GM10248 (cell line): ENCODE data around the gene RHOBTB1.

ENCODE experiments used
- CTCF ChIA-PET: fragments of 300-600 bp; sonication (Branson Sonifier 250); formaldehyde crosslinking; extraction: SDS; loops from one replicate; lab custom pipeline; 2021; ENCODE audit warnings: antibody characterized with exemption; lab: Yijun Ruan, JAX
- POLR2A ChIA-PET: fragments of 350-650 bp; sonication (Branson Sonifier 250); formaldehyde crosslinking; extraction: SDS; loops from one replicate; lab custom pipeline; 2020; ENCODE audit warnings: antibody characterized with exemption; lab: Yijun Ruan, JAX
- DNase-seq: peaks from one replicate; pipeline ENCODE4 v3.0.0; 2012; ENCODE audit errors: extremely low spot score
- TF ChIP-seq, protein P1 (sequence below): IDR thresholded peaks from 2 replicates; pipeline ENCODE4 v1.5.1; 2012; ENCODE audit warnings: mild to moderate bottlenecking, low read depth; ENCODE audit errors: extremely low read depth, missing control alignments, control extremely low read depth

RHOBTB1 gene

DNA sequence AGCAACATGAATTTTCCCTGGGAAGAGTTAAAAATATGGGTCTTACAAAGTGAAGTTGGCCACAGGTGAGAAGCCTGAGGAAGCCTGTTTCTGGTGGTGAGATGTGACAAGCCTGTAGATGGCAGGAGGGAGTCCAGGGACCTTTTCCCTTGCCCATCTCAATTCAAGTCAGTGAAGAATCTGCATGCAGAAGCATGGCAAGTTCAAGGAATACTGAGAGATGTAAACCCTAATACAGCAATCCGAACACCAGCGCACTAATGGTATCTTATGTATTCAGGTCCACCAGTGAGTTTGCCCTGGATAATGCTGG lies 73.6 kb downstream of the RHOBTB1 start:
- CTCF ChIA-PET: interaction anchor here (1.6 kb wide), 1 partner anchor 10 kb away, joined by 6 read pairs; no protein-coding TSS in a partner anchor
- POLR2A ChIA-PET: no interaction called here
- DNase-seq: no peak
- TF ChIP-seq, protein P1, sequence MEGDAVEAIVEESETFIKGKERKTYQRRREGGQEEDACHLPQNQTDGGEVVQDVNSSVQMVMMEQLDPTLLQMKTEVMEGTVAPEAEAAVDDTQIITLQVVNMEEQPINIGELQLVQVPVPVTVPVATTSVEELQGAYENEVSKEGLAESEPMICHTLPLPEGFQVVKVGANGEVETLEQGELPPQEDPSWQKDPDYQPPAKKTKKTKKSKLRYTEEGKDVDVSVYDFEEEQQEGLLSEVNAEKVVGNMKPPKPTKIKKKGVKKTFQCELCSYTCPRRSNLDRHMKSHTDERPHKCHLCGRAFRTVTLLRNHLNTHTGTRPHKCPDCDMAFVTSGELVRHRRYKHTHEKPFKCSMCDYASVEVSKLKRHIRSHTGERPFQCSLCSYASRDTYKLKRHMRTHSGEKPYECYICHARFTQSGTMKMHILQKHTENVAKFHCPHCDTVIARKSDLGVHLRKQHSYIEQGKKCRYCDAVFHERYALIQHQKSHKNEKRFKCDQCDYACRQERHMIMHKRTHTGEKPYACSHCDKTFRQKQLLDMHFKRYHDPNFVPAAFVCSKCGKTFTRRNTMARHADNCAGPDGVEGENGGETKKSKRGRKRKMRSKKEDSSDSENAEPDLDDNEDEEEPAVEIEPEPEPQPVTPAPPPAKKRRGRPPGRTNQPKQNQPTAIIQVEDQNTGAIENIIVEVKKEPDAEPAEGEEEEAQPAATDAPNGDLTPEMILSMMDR: no peak

GRCh38 chr10:60869652-60870415 lies 74.2 kb downstream of the RHOBTB1 start:
- no peak for DNase-seq
- ChIA-PET POLR2A (no interaction called here), CTCF (interaction anchor here (1.1 to 1.6 kb wide), 2 partner anchors 11 to 13 kb away, joined by 4 to 6 read pairs; no protein-coding TSS in a partner anchor)
- TF ChIP-seq, protein P1: no peak

- ChIA-PET POLR2A (no interaction called here), CTCF (interaction anchor here (1.1 to 1.6 kb wide), 2 partner anchors 11 to 14 kb away, joined by 4 to 6 read pairs; no protein-coding TSS in a partner anchor)
- TF ChIP-seq, protein P1: no peak
- no peak for DNase-seq
Observed at GRCh38 chr10:60868946-60869345, 75.0 kb downstream of the RHOBTB1 start.

DNA sequence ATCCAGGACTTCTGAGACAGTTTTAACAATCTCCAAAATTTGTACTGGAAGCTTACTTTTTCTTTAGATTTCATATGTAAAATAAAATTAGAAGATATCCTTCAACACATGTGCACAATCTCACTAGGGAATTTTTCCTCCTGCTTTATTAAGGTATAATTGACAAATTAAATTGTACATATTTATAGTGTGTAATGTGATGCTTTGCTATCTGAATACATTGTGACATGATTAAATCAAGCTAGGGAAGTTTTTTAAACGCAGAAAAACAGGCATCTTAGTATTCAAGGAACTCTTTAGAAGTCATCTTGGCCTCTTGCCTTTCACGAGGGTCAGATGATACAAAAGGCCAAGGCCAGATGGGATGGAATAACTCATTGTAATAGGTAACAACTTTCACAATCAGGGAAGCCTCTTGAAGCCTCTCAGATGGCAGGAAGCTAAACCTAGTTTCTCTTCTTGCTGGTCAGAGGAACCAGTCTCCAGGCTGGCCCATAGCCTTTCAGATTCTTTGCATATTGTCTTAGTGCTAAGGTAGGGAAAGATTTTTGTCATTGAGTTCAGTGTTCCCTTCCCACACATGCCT lies 78.7 kb downstream of the RHOBTB1 start:
- ChIA-PET CTCF (no interaction called here), POLR2A (no interaction called here)
- no peak for DNase-seq
- TF ChIP-seq, protein P1: no peak

DNA sequence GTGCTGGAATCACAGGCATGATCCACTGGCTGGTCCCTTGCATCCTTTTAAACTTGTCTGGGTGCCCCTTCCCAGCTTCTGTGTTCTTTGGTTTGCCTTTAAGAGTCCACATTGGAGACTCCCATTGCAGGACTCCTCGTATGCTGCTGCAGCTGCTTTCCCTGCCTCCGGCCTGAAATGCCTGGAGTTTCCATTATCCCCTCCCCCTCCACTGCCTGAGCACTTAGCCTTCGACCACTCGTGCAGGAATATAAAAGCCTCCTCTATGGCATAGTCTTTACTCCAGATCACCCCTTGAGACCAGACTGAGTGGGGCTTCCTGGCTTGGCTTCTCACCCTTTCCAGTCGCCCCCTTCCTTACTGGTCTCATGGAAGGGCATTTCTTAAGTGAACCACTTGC lies 80.2 kb downstream of the RHOBTB1 start:
- ChIA-PET POLR2A (no interaction called here), CTCF (no interaction called here)
- TF ChIP-seq, protein P1: no peak
- DNase-seq: no peak

DNA sequence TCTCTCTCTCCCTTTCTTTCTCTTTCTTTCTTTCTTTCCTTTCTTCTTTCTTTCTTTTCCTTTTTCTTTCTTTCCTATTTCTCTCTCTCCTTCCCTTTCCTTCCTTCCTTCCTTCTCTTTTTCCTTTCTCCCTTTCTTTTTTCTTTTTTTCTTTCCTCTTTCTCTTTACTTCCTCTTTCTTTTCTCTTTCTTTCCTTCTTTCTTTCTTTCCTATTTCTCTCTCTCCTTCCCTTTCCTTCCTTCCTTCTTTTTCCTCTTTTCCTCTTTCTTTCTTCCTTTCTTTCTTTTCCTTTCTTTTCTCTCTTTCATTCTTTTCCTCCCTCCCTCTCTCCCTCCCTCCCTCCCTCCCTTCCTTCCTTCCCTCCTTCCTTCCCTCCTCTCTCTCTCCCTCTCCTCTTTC lies 81.5 kb downstream of the RHOBTB1 start:
- ChIA-PET POLR2A (no interaction called here), CTCF (no interaction called here)
- TF ChIP-seq, protein P1: no peak
- no peak for DNase-seq
